ENCODE results near the gene ASPHD2. TPM values are rescaled to one million over a fixed set of nuclear protein-coding genes. Genes with fewer than 3 reads are reported as not detected.
A peak's percentile ranks its signal among the peaks of the same experiment; 100 is the strongest.

The ASPHD2 gene
- total and polyA plus RNA-seq, 2 of the 13 experiments (the other 11 are each of a cell fraction or from before 2014, with no cell fraction given), result 0.04 TPM

DNA sequence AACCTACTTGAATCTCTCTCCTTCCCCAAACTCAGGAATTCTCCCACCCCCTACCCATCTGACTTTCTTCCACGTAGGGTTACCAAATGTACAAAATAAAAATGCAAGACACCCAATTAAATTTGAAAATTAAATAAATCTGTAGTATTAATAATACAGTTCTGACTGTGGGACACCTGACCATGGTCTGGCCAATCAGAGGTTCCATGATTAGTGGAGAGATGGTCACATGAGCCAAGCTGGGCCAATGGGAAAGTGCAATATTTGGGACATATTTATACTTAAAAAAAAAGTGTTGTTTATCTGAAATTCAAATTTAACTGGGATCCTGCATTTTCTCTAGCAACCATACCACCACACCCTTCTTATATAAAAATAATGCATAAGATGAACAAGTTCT lies 29.8 kb upstream of the ASPHD2 start:
- no TSS peak for BruUV-seq (replicated peaks)
- Histone ChIP-seq H3K9ac (ENCODE audit: insufficient read depth, low read depth, low read length) (no peak overlapping the region), H2AFZ (ENCODE audit: low read length) (no peak overlapping the region), H3K36me3 (replicated peaks in 1 of 2; ENCODE audit: control insufficient read depth in 1 of 2, insufficient read depth in 2 of 2, low read length in 2 of 2) (no peaks in the 10 kb centered on the region), H3K27ac (ENCODE audit: extremely low read length, insufficient read depth, low read length) (no peak overlapping the region), H3K4me3 (replicated peaks in 1 of 3; ENCODE audit: insufficient read depth in 1 of 3, low read depth in 2 of 3, low read length in 3 of 3) (no peak overlapping the region), H3K79me2 (ENCODE audit: insufficient read depth, low read length) (no peaks in the 10 kb centered on the region), H3K27me3 (ENCODE audit: control insufficient read depth in 1 of 2, insufficient read depth in 2 of 2, low read length in 2 of 2) (peaks cover 0 to 12% of the 10 kb centered on the region in 2 experiments; a peak in 2 of 5 replicates), H3K4me1 (ENCODE audit: insufficient read depth, low read length) (no peaks in the 10 kb centered on the region), H3K9me3 (ENCODE audit: low read length) (no peaks in the 10 kb centered on the region), H3K4me2 (ENCODE audit: low read depth, low read length) (no peak overlapping the region), H4K20me1 (ENCODE audit: insufficient read depth, low read length) (no peaks in the 10 kb centered on the region)
- 0% methylated on average over 1 of the region's 1 CpG for WGBS (ENCODE audit: low lambda C conversion rate)
- in situ Hi-C loops (cut with HindIII; ENCODE audit: extremely low pct_ligation_motif_present, low pct_unique_long_range_greater_than_20kb) (no loop called here), intact Hi-C loops (cut with micrococcal nuclease; ENCODE audit: unreplicated experiment) (no loop called here)
- ATAC-seq (no peak), FAIRE-seq (no peak), DNase-seq (ENCODE audit: low spot score) (no peak)
- TF ChIP-seq ZNF382 (CRISPR knock-in tag; IDR thresholded peaks at IDR 0.05; ENCODE audit: borderline replicate concordance) (no peak), TSC22D2 (CRISPR knock-in tag; IDR thresholded peaks at IDR 0.05; ENCODE audit: borderline replicate concordance) (no peak), ETV6 (CRISPR knock-in tag; conservative IDR thresholded peaks at IDR 0.05) (no peak), MEIS2 (CRISPR knock-in tag; IDR thresholded peaks at IDR 0.05) (no peak)
- ChIA-PET CTCF (ENCODE audit: low intra/inter-chr PET ratio, low total read pairs) (interaction anchor here (2.1 kb wide), 1 partner anchor 62 kb away, joined by 8 read pairs; no protein-coding TSS in a partner anchor), POLR2A (no interaction called here)

DNA sequence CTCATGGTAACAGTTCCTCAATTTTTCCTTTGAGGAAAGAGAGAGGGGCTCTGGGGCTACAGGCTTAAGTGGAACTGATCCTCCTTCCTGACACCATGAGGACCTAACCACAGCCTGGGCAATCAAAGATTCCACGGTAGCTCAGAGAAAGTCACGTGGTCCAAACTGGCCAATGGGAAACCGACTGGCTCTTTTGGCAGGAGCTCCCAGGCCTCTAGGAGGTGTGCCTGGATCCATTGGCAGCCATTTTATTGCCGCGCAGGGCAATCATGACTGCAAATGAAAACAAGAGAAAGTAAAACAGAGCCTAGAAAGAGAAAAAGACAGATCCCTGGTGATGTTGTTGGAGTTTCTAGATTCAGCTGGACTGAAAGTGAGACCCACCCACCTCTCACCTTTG lies 27.3 kb upstream of the ASPHD2 start:
- FAIRE-seq, result no peak
- in situ Hi-C loops (cut with HindIII; ENCODE audit: extremely low pct_ligation_motif_present, low pct_unique_long_range_greater_than_20kb), result no loop called here

More for the DNA sequence above, 27.3 kb upstream of the ASPHD2 start:
- no peak overlapping the region for H3K4me3 ChIP-seq (replicated peaks in 1 of 3; ENCODE audit: insufficient read depth in 1 of 3, low read depth in 2 of 3, low read length in 3 of 3)
- TF ChIP-seq RAD51 (IDR thresholded peaks at IDR 0.05; ENCODE audit: borderline replicate concordance), result peak; percentile 12; the same call in 1 of the 2 replicates
- TF ChIP-seq, protein P1, sequence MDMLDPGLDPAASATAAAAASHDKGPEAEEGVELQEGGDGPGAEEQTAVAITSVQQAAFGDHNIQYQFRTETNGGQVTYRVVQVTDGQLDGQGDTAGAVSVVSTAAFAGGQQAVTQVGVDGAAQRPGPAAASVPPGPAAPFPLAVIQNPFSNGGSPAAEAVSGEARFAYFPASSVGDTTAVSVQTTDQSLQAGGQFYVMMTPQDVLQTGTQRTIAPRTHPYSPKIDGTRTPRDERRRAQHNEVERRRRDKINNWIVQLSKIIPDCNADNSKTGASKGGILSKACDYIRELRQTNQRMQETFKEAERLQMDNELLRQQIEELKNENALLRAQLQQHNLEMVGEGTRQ (IDR thresholded peaks at IDR 0.05; ENCODE audit: low read depth, low read length), result peak; percentile 13; the same call in 1 of the 2 replicates
- TF ChIP-seq, protein P1 (CRISPR knock-in tag; IDR thresholded peaks at IDR 0.05; ENCODE audit: borderline replicate concordance), result no peak
- TF ChIP-seq CAMTA2 (CRISPR knock-in tag; IDR thresholded peaks at IDR 0.05; ENCODE audit: borderline replicate concordance), result no peak
- TF ChIP-seq ZSCAN29 (CRISPR knock-in tag; conservative IDR thresholded peaks at IDR 0.05), result no peak
- H3K27me3 ChIP-seq (ENCODE audit: control insufficient read depth in 1 of 2, insufficient read depth in 2 of 2, low read length in 2 of 2), result peaks cover 0 to 12% of the 10 kb centered on the region in 2 experiments; a peak in 1 of 5 replicates
- no peaks in the 10 kb centered on the region for H3K36me3 ChIP-seq (replicated peaks in 1 of 2; ENCODE audit: control insufficient read depth in 1 of 2, insufficient read depth in 2 of 2, low read length in 2 of 2)
- H3K4me1 ChIP-seq (ENCODE audit: insufficient read depth, low read length), result no peaks in the 10 kb centered on the region
- H2AFZ ChIP-seq (ENCODE audit: low read length), result no peak overlapping the region
- no peak overlapping the region for H3K4me2 ChIP-seq (ENCODE audit: low read depth, low read length)
- H3K27ac ChIP-seq (ENCODE audit: extremely low read length, insufficient read depth, low read length), result no peak overlapping the region
- WGBS (ENCODE audit: low lambda C conversion rate), result 41% methylated on average over 5 of the region's 5 CpGs
- H3K79me2 ChIP-seq (ENCODE audit: insufficient read depth, low read length), result no peaks in the 10 kb centered on the region
- ATAC-seq, result no peak
- POLR2A ChIA-PET, result no interaction called here
- no peak for DNase-seq (ENCODE audit: low spot score)
- no peaks in the 10 kb centered on the region for H3K9me3 ChIP-seq (ENCODE audit: low read length)
- H4K20me1 ChIP-seq (ENCODE audit: insufficient read depth, low read length), result no peaks in the 10 kb centered on the region
- CTCF ChIA-PET (ENCODE audit: low intra/inter-chr PET ratio, low total read pairs), result no interaction called here
- intact Hi-C loops (cut with micrococcal nuclease; ENCODE audit: unreplicated experiment), result no loop called here
- H3K9ac ChIP-seq (ENCODE audit: insufficient read depth, low read depth, low read length), result no peak overlapping the region
- no TSS peak for BruUV-seq (replicated peaks)

All from HepG2 (cell line).